GM19438 (cell line): ENCODE measurements around the gene LRCH3.
"Not testable (repeated sequence)": the region's sequence is repeated elsewhere in the genome, so short reads cannot be mapped to it uniquely, and the experiment has no call there.

Experiments
- ATAC-seq: cut with Tn5 transposase; IDR thresholded peaks from one replicate; pipeline ENCODE4 v1.9.1; 2021; ENCODE audit warnings: low read depth; ENCODE audit not compliant: unreplicated experiment

LRCH3 gene

GRCh38 chr3:197912741-197913476 lies 121.9 kb downstream of the LRCH3 start:
- no peak for ATAC-seq

- ATAC-seq, result no peak
Measured at GRCh38 chr3:197913641-197914380, 122.8 kb downstream of the LRCH3 start.

GRCh38 chr3:197921429-197922275 lies 130.6 kb downstream of the LRCH3 start:
- not testable (repeated sequence) for ATAC-seq

GRCh38 chr3:197926418-197926817 lies 135.4 kb downstream of the LRCH3 start:
- ATAC-seq, result no peak

GRCh38 chr3:197927578-197927977 lies 136.5 kb downstream of the LRCH3 start:
- ATAC-seq, result not testable (repeated sequence)

- no peak for ATAC-seq
Measured at GRCh38 chr3:197936819-197937384, 145.8 kb downstream of the LRCH3 start.
